Fibroblast of upper back skin (primary cell): Measurements from ENCODE around the gene SNRNP48.
A peak's percentile ranks its signal among the peaks of the same experiment; 100 is the strongest.

Experiments used
- DNase-seq: peaks from one replicate; pipeline ENCODE4 v3.0.0-alpha.2; 2013

Gene SNRNP48

DNA sequence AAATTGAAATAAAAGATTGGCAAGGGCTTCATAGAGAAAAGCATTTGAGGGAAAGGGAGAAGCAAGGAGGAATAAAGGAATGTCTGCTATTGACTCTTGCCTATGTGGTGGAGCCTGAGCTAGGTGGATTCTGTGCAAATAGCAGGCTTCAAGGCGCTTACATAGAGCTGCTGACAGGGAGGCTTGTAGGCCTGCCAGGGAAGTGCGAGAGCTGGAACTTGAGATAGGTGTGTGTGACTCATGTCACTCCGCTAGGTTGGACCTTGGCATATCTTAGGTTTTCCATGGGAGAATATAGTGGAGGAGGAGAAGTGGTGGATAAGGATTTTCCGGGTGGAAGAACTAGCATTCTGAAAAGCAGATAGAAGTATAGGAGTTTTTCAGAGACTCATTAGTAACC, 14.0 kb downstream of the SNRNP48 start:
- DNase-seq = no peak

DNA sequence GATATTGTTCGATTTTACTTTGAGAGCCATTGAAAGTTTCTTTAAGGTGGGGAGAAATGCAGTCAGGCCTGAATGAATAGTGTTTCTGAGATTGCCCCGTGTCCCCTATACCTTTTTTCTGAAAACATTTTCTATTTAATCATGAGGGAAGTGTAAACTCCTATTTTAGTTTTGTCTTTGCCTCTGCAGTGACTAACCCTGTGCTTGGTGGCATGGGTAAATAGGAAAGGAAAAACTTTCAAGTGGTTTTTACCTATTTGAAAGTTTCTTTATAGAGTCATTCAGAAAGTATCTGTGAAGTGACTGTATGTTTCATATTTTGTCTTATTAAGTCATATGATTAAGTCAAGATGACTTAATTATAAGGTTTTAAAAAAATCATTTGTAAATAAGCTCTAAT, 14.5 kb downstream of the SNRNP48 start:
- DNase-seq = no peak

DNA sequence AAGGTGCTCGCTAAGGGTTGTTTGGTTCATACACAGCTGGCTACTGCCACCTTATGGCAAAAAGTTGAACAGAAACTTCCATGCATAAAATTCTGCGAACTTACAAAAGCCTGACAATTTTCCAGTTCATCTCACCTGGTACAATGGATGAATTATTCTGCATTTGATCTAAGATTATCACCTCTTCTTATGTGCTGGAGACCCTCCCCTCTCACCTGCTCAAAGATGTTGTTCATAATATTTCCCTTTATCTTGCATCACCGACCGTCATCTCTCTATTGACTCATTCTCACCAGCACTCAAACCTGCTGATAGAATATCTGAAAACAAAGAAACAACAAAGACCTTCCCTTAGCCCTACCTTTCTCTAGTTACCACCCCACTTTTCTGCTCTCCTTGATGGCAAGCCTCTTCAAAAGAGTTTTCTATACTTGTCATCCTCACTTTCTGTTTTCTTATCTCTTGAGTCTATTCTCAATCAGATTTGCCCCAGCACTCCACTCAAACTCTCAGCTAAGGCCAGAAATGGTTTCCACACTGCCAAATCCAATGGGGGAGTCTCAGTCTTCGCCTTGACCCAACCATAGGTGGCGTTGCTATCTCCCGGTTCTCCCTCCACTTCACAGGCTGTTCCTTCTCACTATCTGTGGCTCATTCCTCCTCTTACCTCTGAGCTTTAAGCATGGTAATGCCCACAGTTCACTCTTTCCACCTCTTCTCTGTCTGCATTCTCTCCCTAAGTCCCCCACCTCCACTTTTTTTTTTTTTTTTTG, 25.8 kb downstream of the SNRNP48 start:
- DNase-seq = peak; percentile 62

DNA sequence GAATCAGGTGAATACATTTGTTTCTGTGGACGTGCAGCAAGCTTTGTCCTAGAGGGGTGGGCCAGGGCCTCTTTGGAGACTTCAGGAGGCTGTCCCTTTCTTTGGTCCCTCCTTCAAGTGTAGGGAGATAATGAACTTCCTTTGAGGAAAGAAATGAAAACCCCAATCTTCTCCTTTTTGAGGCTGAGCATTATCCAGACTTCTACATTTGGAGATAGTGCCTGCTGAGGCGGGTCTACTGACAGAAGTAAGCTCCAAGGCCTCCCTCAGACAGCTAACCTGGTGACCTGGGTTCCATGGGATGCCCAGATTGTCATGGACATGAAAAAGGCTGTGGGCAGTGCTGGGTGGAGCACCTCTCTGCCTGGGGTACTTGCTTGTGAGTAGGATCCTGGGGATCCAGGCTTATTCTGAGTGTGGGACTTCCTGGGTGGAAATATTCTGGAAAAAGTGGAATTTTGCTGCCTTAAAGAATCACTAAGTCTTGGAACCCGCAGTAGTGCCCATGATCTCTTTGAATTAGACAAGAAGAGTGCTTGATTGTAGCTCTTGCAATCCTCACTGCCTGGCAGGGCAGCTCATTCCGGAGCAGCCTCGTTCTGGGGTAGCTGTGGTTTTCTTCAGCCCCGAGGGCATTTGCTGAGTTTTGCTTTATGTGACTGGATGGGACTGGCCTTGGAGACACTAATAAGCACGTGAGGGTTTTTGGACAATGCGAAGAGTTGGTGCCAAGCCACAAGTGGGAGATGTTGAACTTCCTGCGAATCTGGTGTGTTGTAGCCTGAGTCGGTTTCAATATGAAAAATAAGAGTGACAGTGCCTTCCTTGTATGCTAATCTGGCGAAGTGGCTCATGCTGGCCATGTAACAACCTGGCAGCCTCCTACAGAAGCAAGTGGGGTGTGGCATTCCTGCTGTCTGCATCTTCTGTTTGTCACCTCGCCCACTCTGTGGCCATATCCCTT, 28.1 kb downstream of the SNRNP48 start:
- peak; percentile 30 for DNase-seq

DNA sequence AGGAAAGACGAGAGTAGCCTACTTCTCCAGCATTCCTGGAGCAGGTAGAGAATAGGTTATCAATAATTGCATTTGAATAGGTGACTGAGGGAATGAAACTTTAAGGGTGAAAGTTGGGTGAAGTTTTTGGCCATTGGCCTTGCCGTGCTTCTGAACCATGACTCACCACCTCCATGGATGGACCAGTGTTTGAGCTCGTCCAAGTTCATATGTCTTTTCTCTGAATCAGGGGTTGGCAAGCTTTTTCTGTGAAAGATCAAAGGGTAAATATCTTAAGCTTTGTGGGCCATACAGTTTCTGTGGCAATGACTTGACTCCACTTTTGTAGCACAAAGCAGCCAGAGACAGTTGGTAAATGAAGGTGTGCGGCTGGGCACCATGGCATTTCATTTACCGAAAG, 31.8 kb downstream of the SNRNP48 start:
- peak; percentile 8 for DNase-seq

DNA sequence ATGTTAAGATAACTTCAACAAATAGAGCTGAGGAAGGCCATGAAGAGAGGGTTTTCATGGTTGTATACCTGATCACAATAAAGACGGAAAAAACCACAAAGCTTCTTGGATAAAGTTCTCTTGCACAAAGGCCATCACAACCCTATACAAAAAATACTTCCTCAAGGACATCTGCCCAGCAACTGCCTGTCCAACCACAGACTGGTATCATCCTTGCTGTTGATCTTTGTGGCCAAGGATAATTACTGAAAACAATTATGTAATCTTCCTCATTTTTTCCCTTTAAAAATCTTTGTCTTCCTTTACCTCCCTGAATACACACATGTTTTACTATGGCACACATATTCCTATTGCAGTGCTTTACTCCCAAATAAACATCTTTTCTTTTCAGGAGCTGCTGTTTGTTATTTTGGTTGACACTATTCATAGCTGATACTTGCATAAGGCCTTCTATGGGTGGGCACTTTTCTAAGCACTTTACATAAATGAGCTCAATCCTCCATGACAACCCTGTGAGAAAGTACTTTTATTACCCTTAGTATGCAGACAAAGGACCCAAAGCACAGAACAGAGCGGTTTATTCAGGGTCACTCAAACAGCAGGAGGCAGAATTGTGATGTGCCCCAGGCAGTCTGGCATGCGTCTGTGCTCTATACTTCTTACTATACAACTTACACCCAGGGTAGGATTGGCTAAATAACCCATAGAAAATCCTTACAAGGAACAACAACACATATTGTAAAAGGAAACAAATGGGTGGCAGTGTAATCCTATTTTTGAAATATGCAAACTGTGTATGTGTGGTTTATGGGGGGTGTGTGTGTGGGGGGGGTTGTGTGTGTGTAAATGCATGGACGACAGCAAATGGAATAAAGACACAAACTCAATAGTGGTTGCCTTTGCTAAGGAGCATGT, 35.1 kb downstream of the SNRNP48 start:
- DNase-seq = no peak

DNA sequence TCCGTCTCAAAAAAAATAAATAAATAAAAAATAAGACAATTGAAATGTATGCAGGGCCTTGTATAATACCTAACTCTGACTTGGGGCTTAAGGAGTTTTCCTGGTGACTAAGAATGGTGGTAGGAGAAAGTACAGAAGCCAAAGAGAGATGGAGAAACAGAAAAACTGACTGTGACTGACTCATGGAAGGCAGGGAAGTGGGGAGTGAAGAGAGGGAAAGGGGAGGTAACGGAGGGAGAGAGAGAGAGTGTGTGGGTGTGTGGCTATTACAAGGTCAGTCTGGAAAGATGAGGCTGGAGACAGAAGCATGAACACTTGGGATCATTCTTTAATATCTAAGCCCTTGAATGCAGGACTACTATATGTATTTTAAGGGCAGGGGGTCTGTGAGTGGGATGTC, 38.5 kb downstream of the SNRNP48 start:
- peak; percentile 52 for DNase-seq

DNA sequence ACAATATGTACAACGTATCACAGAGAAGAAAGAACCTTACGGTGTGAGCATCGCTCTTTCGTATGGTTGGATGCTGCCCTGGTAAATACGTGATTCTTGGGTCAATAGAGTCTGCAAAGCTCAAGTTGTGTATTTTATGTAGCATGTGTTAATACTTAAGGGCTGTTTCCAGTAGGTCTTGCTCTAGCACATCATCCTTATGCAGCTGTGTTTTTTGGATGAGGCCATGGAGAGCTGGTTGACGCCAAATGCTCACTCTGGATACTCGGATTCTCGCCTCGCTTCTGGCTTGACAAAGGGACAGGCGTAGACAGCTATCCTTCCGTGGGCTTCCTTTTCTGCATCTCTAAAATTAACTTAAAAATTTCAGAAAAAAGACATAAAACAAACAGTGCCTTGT, 38.9 kb downstream of the SNRNP48 start:
- no peak for DNase-seq

DNA sequence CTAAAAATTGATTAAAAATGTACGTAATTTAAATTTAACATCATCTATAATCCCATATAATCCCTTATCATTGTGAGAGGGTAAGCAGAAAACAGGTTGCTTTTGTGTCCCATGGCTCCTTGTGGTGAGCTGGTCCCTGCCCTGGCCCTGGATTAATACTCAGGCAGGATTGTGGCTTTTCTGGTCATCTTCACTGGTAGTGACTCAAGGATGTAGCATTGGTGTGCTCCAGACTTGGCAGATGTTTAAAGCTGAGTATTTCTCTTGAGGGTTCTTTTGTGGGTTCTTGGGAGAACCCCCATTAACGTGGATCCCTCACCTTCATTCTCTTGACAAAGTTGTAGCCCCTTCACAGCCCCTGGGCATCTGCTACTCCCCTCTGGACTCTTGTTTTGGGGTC, 39.3 kb downstream of the SNRNP48 start:
- DNase-seq = peak; percentile 27

DNA sequence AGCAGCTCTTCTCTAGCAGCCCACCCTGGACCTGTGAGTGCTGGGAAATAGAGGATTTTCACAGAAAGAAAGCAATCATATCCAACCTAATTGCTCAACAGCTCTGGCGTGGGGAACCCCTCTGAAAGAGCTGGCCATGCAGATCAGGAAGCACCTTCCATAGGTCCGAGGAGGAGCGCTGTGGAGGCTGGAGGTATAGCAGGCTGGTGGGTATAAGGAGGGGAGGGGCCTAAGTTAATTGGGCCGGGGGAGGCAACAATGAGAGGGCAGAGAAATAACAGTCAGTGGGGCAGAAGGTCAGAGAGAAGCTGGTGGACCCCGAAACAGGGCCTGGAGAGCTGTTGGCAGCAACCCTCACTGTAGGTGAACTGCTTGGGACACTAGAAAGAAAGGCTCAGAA, 40.8 kb downstream of the SNRNP48 start:
- DNase-seq = no peak

DNA sequence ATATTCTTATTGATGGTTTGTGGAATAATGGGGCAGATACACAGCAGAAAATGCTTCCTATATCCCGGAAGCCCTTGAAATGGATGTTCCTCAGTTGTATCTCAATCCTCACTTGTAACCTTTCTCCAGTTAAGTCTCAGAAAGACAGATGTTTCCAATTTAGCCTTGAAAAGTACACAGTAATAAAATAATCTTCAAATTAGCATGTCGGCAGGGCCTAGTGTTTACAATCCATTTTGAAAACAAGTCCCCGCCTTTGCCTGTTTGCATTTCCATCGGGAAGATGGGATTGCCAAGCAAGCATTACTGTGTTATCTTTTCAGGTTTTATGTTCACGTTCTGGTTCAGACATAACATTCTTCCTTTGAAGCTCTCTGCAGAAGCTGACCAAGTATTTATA, 41.5 kb downstream of the SNRNP48 start:
- DNase-seq = no peak

DNA sequence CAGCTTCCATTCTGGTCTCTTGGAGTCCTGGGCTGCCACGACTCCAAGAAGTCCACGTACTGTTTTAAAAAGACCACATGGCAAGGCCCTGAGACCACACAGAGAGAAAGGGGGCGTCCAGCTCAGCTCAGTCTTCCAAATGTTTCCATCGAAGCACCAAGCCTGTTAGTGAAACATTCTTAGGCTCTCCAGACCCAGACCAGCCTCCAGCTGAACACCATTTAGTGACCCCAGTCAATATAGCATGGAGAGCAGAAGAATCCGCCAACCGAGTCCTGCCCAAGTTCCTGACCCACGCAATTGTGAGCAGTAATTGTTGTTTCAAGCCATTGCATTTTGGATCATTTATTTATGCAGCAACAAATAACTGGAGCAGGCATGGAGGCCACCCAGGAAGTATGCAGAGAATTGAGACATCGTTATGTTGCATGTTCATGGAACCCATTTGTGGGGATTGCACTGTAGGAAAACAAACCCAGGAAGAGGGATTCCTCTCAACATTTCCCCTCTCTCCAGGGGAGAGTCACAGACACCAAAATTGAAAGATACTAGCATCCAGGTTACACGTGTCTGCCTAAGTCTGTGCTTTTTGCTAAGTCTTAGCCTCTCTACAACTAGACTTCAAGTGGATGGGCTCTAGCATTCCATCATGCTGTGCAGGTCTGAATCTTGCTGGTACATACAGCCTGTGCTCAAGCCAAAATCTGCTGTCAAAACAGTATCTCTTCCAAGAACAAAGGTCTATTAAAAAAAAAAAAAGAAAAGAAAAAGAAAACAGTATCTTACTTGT, 42.7 kb downstream of the SNRNP48 start:
- DNase-seq = no peak

DNA sequence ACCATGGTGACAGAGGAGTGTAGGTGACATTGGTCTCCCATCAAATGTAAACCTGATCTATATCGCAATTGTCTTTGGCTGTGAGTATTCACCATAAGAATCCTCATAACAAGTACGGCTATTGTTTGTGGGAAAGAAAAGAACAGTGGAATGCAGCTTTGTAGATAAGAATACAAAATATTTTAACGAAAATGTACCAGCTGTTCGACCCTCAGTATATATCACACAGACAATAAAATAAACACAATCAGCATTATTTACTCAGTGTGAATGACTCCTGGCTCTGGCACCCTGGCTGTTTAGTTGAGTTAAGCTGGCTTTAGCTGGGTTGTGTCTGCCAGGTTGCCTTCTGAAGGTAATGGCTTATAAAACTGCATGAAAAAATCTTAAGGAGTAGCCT, 43.4 kb downstream of the SNRNP48 start:
- no peak for DNase-seq

DNA sequence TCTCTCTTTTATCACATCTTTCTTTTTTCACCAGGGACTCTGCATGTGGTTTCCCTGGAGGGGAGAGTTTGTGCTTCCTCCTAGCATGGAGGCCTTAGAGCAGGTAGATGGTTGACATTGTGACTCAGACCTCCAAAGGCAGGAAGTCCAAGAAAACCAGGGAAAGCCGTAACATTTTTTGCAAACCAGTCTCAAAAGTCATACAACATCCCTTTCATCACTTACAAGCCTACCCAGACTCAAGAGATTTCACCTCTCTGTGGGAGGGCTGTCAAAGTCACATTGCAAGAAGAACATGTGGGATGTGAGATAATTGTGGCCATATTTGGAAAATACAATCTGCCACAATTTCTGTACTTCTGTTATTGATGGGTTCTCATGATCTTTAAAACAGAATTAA, 46.2 kb downstream of the SNRNP48 start:
- peak; percentile 63 for DNase-seq

DNA sequence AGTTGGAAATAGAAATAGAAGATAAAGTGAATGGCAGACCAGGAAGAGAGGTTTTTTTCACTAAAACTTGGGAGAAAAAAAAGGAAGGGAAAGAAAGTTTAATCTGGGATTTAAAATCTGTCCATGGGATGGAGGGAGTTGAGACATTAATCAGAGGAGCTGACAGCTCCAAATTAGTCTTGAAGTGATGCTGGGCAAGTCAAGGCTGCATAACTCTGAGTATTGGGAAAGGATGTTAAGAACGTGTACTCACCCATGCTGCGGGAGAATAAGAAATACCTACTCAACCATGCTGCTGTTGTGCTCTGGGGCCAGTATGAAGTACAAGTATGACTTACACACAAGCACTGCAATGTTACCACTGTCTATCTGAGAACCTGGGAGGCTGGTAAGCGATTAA, 47.5 kb downstream of the SNRNP48 start:
- peak; percentile 54 for DNase-seq

DNA sequence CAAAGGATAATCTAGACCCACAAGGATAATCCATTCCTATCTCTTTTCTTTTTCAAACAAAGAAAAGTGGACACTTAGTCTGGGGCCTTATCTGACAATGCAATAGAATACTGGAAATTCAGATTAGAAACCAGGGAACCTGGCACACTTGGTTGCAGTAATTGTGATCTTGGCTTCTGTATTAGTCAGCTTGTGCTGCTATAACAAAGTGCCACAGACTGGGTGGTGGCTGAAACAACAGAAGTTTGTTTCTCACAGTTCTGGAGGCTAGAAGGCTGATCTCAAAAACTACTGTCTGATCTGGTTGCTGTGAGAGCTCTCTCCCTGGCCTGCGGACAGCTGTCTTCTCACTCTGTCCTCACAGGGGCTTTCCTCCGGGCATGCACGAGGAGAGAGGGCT, 49.4 kb downstream of the SNRNP48 start:
- no peak for DNase-seq

DNA sequence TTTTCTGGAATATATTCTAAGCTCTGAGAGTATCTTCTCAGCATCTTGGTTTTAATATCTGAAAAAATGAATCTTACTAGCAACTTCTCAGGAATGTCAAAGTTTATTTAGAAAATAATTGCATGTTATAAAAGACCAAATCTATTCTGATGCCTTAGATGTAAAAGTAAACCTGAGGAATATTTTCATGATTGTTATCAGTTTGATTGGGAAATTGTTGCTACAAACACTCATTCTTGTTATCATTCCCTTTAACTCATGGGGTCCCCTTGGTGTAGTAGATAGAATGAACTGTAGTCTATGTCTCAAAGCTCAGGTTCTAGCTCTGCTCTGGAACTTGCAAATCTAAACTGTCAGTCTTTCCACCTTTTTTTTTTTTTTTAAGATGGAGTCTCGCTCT, 50.0 kb downstream of the SNRNP48 start:
- no peak for DNase-seq

DNA sequence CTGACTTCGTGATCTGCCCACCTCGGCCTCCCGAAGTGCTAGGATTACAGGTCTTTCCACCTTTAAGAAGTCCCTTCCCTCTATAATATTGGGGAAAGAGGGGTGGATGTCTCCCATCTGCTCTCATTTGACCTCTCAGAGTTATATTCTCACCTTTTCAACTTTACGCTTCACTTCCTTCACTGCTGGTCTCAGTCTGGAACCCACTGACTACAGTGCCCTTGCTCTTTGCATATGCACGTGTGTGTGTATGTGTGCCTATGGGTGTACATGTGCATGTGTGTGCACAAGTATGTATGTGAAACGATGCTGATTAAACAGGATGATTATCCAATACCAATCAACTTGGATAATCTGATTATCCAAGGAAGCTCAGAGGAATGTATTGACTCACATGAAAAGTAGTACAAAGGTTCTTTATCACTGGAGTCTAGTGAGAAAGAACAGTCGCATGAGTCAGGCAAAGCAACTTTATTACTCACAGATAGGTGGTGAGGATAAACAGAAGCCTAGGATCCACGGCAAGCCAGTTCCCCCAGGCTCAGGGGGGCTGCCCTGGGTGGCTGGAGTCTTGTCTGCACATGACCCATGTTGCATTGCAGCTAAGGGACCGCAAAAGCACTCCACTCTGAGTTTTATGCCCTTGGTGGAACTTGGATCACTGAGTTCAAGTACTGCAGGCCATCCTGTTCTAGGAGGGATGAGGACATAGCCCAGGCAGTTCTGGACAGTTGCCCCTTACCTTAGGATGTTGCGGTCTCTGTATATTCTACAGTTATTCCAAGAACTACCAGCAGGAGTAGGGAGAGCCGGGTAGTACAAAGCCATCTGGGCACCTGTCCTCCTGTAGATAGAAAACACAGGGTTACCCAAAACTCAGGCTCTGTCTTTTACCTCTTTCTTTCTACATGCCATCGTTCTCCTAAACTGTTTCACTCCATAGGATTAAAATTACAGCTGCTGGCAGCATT, 50.9 kb downstream of the SNRNP48 start:
- DNase-seq = peak; percentile 63

DNA sequence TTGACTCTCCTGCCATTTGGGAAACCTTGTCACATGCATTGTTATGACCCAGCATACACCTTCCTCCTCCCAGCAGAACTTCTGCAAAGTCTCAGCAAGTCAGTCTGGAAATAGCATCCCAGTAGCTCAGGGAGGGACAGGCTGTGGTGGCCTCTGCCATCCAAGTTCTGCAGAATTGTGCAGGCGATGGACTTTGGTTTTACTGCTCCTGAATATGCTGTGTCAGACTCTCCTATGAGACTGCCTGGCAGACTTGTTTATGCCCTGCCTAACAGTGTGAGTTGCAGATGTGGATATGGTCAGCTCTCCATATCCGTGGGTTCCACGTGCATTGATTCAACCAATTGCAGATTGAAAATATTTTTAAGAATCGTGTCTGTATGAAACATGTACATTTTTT, 52.8 kb downstream of the SNRNP48 start:
- DNase-seq = no peak

DNA sequence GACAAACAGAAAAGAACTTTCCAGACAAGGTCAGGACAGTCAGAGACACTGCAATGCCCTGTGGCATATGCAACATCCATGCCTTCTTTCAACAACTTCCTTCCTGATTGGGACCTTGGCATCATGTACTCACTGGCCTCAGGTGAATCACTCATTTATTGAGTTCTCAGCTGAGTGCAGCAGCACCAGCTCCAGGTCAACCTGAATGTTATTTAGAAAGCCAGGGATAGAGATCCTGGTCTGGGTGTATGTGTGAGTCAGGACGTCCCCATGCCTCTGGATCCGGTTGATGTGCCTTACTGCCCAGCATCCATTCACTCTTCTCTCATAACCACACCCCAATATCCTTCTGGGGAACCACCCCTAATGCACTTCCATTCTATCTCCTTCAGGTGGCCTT, 54.4 kb downstream of the SNRNP48 start:
- DNase-seq = no peak

DNA sequence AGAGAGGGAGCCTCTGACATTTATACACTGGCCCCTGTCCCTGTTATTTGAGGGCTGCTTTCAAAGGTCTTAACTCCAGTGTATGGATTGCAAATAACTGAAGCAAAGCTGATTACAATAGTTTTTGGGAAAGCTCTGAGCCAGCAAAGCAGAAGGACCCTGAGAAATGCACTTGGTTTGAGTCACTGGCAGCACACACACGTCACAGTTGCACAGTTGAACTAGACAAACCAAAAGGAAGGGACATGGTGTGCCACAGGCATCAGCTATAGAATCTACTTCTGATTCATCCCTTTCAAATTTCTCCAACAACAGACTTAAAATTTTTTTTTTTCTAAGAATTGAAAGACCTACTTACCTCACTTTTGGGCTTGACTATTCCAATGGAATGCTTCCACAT, 56.4 kb downstream of the SNRNP48 start:
- DNase-seq = no peak
